Stimulated activated CD4-positive, alpha-beta T cell treated with anti-CD3 and anti-CD28 coated beads, Interleukin-2, amount 100 ng/mL, for 48 hours (primary cell): ENCODE data around the gene ELK1.

ENCODE experiments used
- DNase-seq, 2 donors: peaks; one replicate each; pipeline ENCODE4 v3.0.0-alpha.2; 2020

ELK1 gene

DNA sequence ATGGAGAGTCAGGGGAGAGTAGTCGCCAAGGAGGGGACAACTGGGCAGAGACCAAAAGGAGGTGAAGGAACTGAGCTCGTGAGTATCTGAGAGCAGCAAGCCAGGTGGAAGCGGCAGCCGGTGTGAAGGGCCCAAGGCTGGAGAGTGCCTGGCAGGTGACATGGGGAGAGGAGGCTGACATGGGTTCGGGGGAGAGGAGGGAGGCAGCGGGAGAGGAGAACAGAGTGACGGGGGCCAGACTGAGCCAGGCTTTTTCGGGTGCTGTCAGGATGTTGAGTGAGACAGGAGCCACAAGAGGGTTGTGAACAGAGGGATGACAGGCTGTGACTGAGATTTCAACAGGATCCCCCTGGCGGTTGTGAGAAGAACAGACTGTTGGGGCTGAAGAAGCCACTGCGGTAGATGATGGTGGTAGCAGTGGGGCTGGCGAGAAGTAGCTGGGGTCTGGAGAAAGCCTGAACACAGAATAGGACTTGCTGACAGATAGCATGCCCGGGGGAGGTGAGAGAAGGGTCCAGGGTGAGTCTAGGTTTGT, 5.7 kb downstream of the ELK1 start:
- DNase-seq: no peak

DNA sequence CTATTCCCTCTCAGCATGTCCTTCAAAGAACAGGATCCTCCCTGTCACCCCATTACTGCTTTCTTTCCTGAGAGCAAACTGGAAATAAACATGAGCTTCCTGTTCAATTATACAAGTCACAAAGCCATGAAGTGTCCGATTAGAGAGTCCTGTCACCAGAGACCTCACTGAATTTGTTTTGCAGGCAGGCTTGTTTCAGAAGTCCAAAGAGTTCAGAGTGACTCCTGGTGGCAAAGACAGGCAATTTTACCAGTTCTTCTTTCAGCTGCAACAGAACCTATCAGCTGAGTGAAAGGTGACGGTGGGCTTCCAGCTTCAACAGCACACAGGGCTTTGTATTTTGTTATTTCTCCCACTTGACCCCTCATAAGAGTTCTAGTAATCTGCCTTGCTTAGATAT, 6.4 kb downstream of the ELK1 start:
- no peak for DNase-seq

DNA sequence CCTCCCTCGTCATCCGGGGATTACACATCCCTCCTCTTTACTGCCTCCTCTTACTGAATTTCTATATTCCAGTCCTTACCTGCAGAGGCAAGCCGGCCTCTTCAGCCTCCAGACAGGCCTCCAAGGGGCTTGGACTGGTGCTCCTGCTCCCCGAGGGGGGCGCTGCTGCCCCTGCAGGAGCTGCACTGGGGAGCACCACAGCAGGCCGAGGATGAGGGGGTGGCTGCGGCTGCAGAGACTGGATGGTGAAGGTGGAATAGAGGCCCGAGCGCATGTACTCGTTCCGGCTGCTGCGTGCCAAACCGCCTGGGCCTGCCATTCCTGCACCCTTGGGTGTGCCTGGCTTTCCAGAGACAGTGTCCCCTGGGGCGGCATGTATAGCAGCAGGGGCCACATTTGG, 11.5 kb downstream of the ELK1 start:
- DNase-seq: no peak

DNA sequence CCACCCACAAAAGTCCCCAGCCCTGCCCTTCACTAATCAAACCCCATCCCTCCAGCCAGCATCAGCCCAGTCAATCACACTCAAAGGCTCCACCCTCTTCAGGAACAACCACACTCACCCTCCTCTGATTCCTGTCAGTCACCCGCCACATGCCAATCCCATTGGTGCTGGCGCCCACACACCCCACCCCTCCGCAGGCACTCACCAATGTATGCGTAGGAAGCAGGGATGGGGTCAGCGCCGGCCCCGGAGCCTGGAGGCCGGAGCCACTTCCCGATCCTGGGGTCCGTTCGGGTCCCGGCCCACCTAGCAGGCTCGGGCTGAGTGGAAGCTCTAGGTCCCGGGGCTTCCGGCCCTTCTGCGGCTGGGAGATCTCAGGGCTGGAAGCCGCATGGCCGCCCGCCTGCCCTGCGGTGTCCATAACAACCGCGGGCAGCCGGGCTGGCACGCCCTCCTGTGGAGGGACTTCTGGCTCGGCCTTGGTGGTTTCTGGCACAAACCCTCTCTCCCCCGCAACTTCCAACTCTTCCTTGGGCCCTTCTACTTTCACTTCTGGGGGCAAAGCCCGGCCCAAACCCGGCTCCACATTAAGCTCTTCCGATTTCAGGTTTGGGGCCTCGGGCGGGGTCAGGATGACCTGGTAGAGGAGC, 12.7 kb downstream of the ELK1 start:
- peak in 1 of 2 donors; percentile 23 for DNase-seq

DNA sequence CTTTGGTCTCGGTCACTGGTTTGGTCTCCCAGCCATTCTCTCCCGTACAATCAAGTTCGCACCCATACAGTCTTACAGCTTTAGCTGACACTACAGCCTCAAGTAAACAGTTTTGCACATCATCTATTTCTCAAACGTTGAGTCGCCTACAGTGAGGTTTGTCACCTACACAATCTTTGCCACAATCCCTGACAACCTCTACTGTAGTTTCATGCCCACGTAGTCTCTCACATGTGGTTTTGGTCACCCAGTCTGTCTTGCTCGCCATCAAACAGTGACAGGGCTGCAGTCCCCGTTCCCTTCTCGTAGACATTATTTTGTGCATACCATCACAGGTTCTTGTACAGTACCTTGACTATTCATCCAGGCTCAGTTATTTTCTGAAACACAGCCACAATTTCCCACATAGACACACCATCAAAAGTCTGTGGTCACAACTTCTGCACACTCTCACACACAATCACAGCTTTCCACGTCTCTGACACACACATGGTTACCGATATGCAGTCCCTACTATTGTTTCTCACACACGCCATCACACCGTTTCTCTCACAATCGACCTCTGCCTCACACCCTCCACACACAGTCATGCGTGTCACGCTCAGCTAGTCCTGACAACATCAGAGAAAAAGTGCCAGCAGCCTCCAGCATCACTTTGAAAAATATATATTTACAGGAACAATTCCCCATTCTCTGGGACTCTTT, 15.3 kb downstream of the ELK1 start:
- DNase-seq: no peak

DNA sequence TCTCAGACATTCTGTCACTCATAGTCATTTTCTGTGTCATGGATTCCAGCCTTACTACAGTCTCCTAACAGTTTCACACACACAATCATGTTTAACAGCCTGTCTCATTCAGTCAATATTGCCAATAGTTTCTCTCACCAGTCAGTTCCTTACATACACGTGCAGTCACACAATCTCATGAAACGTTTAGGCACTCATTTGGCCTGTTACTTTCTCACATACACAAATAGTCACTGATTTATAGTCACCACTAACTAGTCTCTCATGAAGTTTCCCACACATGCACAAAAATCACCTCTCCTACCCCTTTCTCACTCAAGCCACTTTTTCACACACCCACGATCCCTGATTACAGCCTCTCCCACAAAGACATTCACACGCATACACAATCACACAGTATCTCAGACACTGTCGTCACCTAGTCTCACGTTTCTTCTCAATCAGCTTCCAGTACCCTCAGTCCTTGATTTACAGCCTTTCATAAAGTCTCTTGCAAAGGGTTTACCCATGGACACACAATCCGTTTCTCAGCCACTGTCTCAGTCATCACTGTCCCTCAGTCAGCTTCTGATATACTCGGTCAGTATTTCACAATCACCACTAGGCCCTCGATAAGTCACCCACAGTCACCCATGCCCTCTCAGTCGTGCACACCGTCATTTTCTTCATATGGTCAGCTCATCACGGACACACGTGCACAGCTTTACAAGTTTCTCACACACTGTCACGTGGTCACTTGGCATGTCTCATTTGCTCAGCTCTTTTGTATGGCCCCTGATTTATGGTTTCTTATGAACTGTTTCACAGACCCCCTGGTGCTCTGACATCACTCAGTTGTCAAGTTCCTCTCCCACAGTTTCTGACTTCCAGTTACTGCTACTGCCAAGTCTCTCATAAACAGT, 16.4 kb downstream of the ELK1 start:
- no peak for DNase-seq

DNA sequence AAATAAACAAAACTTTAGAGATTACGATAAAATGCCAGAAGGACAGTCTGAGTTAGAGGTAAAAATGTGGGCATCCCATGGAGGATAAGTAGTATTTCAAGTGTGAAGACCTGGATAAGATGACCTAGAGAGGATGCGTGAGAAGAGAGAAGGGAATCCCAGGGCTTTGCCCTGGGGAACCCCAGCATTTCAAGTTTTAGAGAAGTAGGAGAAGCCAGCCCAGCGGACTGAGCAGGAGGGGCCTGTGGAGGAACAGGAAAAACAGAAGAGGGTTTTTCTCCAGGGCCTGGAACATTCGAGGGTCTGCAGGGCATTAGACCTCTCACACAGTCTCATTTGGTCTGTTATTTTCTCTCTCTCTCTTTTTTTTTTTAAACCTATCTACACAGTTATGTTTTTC, 17.7 kb downstream of the ELK1 start:
- DNase-seq: no peak

DNA sequence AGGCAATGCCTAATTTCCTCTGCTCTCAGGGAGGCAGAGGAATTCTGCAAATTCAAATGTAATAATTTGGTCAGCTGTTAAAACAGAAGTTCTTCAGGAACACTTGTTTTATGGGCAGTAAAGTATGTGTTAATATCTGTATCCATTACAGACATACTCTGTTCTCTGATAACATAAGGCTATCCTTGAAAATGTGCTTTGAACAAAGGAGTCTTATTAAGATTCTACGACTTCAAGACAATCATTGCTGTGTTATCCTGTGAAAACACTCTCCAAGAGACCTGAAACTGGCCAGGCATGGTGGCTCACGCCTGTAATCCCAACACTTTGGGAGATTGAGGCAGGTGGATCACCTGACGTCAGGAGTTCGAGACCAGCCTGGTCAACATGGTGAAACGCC, 18.7 kb downstream of the ELK1 start:
- no peak for DNase-seq

DNA sequence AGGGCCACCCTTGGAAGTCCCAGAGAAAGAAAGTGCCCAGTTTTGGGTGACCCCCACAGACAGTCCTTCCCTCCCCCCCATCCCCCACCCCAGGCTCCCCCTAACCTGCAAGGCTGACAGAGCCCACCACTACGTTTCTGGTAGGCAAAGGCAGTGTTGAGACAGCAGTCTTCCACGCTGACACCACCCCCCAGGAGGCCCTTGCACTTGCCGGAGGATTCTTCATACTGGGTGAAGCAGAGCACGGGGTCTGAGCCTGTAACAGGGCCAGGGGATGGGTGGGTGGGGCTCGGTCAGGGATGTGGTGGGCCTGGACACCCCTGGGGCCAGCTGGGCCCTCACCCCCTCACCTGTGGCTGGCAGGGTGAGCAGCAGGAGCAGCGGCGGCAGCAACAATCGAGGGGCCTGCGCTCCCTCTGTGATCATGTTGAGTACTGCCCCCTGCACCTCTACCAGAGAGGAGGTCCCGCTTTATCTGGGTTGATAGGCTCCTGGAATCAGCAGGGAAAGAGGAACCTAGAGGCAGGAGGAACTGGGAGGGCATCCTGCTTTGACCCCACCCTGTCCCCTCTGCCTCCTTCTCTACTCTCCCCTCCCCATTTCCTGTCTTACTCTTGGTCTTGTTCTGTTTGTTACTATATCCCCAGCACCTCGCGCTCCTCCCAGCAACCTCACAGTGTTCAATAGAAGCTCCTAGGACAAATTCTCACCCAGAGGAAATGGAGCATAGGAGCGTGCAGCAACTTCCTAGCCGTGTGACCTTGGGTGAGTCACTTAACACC, 20.8 kb downstream of the ELK1 start, which contains the start of gene CFP:
Gene CFP (minus strand): TSS at position 512 of the 782 bp plus-strand sequence. CDS start 86 bp downstream, at position 426.
- no peak for DNase-seq

DNA sequence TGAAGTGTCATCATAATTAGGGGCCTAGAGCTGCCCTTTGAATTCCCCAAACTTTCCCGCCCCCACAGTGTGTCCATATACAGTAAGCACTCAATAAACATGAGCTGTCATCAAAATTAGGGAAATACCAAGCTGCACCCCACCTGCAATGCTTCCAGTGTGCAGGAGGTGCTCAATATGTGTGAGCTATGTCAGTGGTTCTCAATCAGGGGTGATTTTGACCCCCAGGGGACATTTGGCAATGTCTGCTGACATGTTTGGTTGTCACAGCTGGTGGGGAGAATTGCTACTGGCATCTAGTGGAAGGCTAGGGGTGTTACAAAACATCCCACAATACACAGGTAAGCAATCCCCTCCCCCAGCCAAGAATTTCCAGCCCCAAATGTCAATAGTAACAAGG, 21.4 kb downstream of the ELK1 start:
- DNase-seq: no peak

DNA sequence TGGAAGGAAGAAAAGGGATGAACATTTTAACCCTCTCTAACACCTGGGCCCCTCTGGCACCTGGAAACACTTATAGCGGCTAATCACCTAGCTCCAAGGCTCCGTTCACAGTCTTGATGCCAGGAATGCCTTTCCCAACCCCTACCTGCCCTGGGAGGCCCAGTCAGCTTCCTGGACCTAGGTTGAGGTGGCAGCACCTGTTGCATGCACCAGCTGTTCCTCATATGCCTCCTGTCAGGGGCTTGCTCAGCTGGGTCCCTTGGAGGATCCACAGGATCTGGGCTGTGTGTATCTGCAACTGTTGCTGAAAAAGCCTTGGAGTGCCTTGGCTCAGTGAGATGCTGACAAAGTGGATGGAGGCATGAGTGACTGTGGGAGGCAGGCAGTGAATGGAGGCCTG, 25.0 kb downstream of the ELK1 start:
- DNase-seq: no peak

DNA sequence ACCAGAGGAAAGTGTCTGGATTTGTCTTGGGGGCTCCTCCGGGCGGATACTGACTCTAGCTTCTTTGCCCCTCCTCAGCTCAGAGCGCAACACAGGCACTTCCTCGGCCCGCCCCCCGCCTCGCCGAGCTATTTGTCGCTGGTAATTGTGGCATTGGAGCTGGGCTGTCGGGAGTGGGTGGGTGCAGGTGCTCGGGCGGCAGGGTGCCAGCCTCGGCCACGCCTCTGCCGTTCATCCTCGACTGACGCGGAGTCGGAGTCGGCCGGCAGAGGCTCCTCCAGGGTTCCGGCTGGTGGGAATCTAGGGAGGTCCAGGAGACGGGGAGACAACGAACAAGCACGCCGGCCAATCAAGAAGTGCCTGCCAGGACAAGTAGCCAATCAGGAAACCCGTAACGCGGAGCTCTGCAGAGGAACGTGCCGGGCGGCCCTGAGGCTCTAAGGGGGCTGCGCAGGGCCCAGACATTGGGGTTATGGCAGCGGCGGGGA, 26.8 kb downstream of the ELK1 start:
- peak in 1 of 2 donors; percentile 26 for DNase-seq

DNA sequence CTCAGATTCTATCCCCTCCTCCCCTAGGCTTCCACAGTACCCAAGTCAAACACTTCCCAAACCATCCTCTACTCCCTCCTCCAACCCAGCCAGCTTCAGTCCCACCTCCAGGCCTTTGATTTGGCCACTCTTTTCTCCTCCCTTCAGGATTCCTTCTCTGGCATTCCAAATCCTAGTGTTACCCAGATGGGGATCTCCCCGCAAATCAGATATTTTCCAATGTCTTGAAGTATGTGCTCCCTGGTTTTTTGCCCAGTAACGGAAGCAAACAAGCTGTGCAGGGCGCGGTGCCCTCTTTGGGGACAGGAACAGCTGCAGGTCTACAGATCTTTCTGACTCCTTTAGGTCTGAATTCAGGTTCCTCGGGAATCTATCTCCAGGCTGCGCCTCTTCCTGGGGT, 28.5 kb downstream of the ELK1 start:
- no peak for DNase-seq

DNA sequence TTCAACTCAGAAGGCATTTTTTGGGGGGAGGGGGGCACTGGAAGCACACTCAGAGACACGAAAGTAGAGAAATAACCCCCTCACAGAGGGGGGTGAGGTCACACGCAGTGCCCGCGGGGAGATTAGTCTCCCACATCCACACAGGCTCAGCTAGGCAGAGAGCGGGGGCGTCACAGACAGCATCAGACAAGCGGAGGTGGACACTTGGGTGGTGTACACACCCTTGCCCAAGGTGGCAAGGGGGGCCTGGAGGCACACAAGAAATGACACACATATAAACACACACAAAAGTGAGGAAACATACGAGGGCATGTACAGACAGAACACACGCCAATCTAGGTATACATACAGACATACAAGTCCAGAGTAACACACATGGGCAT, 30.1 kb downstream of the ELK1 start:
- no peak for DNase-seq

DNA sequence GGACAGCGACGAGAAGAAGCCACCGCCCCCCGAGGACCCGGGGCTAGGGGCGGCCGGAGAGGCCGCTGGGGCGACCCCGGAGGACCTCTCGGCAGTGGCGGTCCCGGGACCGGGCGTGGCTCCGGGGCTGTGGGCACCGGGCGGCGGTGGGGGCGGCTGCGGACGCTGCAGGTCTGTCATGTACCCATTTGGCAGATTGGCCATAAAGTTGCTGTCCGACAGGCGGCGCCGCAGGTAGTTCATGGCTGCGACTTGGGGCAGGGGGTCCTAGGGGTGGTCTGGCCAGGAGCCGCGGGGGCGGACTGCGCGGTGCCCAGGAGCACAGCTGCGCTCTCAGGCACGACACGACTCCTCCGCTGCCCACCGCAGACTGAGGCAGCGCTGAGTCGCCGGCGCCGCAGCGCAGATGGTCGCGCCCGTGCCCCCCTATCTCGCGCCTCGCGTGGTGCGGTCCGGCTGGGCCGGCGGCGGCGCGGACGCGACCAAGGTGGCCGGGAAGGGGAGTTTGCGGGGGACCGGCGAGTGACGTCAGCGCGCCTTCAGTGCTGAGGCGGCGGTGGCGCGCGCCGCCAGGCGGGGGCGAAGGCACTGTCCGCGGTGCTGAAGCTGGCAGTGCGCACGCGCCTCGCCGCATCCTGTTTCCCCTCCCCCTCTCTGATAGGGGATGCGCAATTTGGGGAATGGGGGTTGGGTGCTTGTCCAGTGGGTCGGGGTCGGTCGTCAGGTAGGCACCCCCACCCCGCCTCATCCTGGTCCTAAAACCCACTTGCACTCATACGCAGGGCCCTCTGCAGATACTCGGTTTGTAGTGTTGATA, 30.7 kb downstream of the ELK1 start, which contains the start of gene SYN1:
Gene SYN1 (minus strand): TSS at position 372 of the 817 bp plus-strand sequence. CDS start 129 bp downstream, at position 243.
- peak; percentile 64 to 71 for DNase-seq

DNA sequence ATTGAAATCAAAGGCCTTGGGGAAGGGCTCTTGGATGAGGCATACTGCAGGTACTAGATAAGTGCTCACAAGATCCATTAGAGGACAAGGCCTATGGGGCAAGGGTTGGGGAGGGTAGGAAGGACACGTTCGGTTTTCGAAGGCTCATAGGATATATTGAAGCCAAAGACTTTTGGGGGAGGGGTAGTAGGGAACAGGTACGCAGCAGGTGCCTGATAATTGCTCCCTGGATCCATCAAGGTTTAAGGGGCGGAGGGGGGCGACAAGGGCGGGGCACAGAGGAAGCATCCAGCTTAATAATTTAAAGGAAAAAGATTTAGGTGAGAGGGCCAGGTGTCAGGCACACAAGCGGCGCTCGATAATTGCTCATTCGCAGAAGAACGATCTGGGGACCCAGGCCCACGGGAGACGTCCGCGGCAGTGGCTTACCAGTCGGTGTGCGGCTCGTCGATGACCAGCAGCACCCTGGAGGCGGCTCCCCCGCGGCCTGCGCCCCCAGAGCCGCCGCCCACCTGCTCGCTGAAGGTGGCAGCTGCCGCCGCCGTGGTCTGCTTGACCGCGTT, 31.4 kb downstream of the ELK1 start:
- DNase-seq: no peak

DNA sequence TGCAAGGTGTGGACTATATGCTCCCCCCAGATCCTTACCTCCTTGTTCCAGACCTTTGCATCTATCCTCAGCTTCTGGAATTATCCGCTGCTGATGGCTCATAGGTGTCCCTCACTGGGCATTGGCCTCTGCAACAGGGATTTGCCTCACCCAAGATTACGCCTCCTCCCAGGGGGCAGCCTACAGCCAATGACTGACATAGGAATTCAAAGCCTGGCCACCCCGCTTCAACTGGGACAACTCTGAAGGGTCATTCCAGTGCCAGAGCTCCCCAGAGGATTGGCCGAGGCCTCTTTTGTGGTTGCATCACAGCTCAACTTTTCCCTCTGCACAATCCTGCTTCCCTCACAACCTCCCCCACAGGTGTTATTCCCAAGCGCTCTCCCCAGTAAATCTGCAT, 35.7 kb downstream of the ELK1 start:
- DNase-seq: no peak

DNA sequence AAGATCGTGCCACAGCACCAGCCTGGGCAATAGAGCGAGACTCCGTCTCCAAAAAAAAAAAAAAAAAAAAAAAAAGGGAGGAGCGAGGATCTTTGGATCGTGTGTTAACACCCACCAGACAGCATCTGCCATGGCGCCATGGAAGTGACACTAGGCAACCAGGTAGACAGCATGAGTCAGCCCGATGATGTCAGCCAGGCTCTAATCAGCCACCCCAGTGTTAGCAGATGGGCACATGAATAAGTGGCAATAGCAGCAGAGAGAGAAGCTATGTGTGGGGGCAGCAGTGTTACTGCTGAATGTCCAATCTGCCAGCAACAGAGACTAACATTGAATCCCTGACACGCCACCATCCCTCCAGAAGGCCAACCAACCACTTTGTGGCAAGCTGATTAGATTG, 37.3 kb downstream of the ELK1 start:
- no peak for DNase-seq

DNA sequence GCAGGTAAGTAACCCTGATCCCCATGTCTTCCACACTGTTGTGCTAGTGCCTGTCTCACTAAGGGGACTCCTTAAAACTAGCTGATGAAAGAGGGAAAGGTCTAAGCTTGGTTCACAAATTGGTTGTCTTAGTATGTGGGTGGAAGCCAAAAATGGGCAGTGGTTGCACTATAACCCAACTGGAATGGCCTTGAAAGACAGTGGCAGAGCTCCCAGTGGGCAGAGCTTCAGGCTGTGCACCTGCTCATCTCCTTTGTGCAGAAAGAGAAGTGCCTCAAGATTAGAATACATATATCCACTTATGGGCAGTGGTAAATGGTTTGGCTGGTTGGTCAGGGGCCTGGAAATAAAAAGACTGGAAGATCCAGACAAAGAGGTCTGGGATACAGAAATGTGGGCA, 37.9 kb downstream of the ELK1 start:
- no peak for DNase-seq

DNA sequence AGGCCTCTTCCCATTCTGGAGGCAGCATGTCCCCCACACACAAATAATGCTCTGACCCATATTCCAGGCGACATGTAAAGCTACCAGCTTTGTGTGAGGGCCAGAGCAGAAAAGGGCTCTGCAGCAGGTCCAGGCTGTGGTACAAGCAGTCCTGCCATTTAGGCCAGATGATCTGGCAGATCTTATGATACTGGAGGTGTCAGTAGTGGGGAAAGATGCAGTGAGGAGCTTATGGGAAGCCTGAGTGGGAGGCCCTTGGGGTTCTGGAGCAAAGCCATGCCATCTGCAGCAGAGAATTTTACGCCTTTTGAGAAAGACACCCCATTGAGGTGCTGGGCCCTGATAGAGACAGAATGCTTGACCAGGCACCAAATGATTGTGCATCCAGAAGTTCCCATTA, 38.4 kb downstream of the ELK1 start:
- no peak for DNase-seq

DNA sequence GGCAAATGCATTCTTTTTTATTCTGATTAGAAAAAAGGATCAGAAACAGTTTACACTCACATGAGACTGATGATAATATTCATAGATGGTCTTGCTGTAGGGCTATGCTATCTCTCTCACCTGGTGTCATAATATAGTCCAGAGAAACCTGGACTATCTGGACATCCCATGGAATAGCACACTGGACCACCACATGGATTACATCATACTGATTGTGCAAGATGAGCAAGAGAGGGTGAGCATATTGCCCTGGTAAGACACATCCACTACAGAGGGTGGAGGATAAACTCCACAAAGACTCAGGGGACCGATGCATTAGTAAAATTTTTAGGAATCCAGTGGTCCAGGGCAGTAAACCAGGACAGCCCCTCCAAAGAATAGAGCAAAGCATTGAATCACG, 38.9 kb downstream of the ELK1 start:
- DNase-seq: no peak
